GM18868 (cell line): ENCODE results near the gene MTPN.

Experiments used
- ATAC-seq: cut with Tn5 transposase; IDR thresholded peaks from one replicate; pipeline ENCODE4 v1.9.1; 2021; ENCODE audit warnings: mild to moderate bottlenecking, moderate library complexity; ENCODE audit not compliant: unreplicated experiment

The MTPN gene

GRCh38 chr7:135889823-135890222 lies 87.3 kb downstream of the MTPN start:
- no peak for ATAC-seq

- no peak for ATAC-seq
Observed at GRCh38 chr7:135888740-135889139, 88.4 kb downstream of the MTPN start.

- no peak for ATAC-seq
Observed at GRCh38 chr7:135886345-135887132, 90.6 kb downstream of the MTPN start.

GRCh38 chr7:135884495-135885232 lies 92.5 kb downstream of the MTPN start:
- no peak for ATAC-seq

GRCh38 chr7:135879233-135879632 lies 97.9 kb downstream of the MTPN start:
- ATAC-seq, result no peak

GRCh38 chr7:135878284-135878683 lies 98.9 kb downstream of the MTPN start:
- no peak for ATAC-seq

- ATAC-seq, result no peak
Observed at GRCh38 chr7:135877805-135878204, 99.4 kb downstream of the MTPN start.
